CD4-positive, alpha-beta T cell treated with Interleukin-17A for 4 hours (primary cell): ENCODE measurements around the gene CEP164.
"Not testable (repeated sequence)": the region's sequence is repeated elsewhere in the genome, so short reads cannot be mapped to it uniquely, and the experiment has no call there.

Experiments
- DNase-seq: peaks from one replicate; pipeline ENCODE4 v3.0.0-alpha.2; 2020; ENCODE audit warnings: mixed read lengths

Gene CEP164

DNA sequence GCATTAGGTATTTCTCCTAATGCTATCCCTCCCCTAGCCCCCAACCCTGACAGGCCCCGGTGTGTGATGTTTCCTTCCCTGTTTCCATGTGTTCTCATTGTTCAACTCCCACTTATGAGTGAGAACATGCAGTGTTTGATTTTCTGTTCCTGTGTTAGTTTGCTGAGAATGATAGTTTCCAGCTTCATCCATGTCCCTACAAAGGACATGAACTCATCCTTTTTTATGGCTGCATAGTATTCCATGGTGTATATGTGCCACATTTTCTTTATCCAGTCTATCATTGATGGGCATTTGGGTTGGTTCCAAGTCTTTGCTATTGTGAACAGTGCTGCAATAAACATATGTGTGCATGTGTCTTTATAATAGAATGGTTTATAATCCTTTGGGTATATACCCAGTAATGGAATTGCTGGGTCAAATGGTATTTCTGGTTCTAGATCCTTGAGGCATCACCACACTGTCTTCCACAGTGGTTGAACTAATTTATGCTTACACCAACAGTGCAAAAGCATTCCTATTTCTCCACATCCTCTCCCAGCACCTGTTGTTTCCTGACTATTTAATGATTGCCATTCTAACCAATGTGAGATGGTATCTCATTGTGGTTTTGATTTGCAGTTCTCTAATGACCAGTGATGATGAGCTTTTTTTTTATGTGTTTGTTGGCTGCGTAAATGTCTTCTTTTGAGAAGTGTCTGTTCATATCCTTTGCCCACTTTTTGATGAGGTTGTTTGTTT, 71.6 kb downstream of the CEP164 start:
- DNase-seq: not testable (repeated sequence)

GRCh38 chr11:117405898-117406297, 78.2 kb downstream of the CEP164 start:
- not testable (repeated sequence) for DNase-seq

DNA sequence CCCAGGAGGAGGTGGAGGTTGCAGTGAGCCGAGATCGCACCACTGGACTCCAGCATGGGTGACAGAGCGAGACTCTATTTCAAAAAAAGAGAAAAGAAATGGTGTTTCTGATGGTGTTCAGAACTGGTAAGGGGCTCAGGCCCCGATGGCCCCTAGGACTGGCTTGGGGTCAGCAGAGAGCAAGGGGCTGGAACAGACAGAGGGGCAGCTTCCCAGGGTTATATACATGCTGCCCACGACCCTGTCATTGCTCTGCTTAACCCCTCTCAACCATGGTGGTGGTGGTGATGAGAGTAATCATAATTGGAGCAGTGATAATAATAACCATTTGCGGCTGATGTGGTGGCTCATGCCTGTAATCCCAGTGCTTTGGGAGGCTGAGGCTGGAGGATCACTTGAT, 79.4 kb downstream of the CEP164 start:
- no peak for DNase-seq

- no peak for DNase-seq
Observed at GRCh38 chr11:117408356-117408755, 80.7 kb downstream of the CEP164 start.

DNA sequence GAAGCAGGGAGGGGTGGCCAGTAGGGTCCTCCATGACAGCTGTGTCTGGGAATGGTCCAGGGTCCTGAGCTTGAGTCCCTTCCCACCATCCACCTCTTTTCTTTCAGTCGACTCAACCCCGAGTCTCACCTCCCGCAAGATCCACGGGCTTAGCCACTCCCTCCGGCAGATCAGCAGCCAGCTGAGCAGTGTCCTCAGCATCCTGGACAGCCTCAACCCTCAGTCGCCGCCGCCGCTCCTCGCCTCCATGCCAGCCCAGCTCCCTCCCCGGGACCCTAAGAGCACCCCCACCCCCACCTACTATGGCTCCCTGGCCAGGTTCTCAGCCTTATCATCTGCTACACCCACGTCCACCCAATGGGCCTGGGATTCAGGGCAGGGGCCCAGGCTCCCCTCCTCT, 81.9 kb downstream of the CEP164 start:
- DNase-seq: no peak

DNA sequence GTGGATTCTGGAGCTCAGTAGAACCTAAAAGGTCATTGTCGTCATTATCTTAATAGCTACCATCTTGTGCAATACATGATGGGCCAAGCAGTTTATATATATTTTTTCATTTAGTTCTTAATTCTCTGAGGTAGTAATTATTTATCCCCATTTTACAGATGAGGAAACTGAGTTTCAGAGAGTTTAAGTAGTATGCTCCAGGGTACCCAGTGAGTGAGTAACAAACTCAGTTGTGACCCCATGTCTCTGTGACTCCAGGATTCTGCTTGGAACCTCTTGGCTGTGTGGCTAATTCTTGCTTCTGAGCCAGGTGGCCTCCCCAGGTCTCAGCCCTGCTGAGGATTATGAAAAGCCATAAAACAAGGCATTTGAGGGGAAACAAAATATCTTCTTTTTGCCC, 82.6 kb downstream of the CEP164 start:
- DNase-seq: no peak

DNA sequence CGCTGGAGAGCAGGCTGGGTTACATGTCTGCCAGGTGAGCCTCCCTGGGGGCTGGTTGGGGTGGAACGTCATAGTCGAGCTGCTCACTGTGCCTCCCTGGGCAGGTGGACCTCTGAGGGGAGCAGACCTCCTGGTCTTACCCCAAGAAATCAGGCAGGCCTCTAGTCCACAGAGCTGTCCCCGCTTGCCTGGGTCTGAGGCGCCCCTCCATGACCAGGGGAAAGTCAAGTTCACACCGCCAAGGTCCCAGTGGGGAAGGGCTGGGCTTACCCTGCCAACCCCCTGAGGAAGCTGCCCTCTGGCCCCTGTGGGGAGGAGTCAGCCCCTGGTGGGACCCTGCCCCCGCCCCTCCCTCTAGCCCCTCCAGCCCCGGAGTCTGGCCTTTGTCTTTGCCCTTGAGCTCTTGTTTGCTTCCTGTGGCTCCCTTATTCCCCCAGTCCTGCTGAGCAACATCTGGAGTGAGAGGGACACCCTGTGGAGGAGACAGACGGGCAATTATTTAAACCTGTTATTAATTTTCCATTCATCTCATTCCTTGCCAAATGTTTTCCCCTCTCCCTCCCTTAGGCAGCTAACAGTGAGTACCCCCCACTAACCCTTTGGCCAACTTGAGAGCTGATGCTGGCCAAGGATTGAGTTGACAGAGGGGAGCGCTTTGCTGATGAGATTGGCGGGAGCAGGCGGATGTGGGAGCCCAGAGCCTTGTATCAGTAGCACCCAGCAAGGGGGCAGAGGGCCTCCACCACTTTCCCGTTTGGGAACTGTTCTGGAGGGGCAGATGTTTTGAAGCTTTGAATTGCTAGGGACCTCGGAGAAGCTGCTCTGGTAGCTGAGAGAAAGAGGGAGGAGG, 83.4 kb downstream of the CEP164 start:
- DNase-seq: no peak

DNA sequence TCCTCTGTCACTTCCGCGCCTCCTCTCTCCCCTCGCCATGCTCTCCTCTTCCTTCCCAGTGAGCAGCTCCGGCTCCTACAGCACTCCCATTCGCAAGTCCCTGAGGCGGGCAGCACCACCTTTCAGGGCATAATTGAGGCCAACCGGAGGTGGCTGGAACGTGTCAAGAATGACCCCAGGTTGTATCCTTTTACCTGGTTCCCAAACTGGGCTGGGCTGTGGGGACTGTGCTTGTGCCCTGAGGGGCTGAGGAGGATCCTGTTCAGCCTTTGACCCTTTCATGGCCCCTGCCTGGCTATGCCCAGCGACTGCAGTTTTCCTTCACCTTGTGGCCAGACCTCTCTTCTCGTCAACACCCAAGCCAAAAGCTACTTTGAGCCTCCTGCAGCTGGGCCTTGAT, 84.1 kb downstream of the CEP164 start:
- no peak for DNase-seq

DNA sequence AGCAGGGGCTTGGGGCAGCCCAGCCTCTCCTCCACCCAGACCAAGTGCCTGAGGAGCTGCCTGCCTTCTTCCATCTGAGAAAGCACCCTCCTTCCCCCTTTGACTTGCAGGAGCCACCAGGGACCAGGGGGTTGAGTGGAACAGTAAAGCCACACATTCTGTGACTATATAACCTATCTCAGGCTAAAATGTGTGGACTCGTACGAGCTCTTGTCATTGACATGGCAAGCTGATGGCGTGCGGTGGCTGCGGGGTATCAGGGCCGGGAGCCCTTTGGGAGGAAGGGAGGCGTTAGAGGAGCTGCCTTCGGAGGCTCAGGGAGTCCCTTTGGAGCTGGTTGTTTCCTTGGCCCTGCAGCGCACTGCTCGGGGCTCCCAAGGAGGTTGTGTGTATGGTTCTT, 84.5 kb downstream of the CEP164 start:
- no peak for DNase-seq

DNA sequence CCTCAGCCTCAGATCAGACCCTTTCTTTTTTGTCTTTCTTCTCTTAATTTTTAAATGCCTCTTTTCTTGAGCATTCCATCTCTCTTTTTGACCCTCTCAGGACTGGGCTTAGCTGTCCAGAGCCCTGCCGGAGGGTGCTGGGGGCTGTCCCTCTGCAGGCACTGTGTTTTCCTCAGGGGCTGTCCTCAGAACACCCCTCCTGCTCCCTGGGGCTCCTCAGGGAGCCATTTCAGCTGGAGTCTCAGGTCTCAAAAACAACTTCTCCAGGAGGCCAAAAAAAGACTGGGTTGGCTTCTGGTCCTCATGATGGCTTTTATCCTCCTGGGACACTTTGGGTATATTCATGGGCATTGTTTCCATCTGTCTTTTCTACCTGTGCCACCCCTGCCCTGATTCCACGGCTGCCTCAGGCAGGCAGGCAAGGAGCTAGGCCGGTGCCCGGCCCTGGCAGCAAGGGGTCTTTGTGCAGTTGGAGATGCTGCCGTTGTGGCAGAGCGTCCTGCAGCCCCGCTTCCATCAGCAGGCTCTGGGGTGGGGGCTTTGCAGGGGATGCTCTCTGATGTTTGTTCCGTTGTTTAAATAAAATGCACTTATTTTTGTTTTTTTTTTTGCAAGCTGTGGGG, 85.1 kb downstream of the CEP164 start:
- no peak for DNase-seq

DNA sequence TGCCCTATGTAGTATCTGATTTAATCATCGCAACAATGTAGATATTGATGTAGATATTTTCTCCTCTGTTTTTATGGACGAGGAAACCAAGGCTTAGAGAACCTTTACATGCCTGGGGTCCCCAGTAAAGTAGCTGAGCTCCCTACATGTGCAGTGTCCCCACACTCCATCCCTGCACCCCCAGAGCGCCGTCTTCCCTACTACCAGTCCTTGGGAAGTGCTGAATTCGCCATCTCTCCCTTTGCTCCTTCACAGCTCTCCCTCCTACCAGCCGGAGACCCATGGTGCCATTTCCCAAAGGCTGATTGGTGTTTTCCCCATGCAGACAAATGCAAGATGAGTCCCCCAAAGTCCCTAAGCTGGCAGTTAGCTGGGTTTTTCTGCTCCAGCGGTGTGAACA, 86.0 kb downstream of the CEP164 start:
- no peak for DNase-seq

- DNase-seq: no peak
Observed at GRCh38 chr11:117414724-117415123, 87.1 kb downstream of the CEP164 start.

DNA sequence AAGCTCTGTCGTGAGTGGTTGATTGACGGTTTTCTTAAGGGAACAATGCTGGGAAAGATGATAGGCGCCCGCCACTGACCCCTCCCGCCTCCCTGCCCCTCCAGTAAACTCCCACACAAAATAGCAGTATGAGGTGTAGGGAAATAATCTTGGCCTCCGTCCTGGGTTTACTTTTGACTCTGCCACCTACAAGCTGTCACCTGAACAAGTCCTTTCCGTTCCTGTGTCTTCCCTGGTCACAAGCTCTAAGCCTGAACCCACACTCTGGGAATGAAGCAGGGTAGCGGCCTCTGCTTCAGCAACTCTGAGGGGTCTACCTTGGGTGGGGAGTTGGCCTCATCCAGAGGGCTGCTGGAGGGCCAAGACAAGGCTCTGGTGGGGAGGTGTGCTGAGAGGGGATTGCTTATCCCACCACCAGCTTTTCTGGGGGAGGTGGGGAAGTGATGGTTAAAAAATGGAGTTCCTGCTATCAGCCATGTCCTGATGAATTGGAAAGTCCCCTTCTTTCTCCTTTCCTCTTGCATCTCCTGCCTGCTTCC, 87.8 kb downstream of the CEP164 start:
- DNase-seq: no peak

GRCh38 chr11:117417342-117417741, 89.7 kb downstream of the CEP164 start:
- DNase-seq: no peak

- no peak for DNase-seq
Observed at GRCh38 chr11:117417856-117418255, 90.2 kb downstream of the CEP164 start.

DNA sequence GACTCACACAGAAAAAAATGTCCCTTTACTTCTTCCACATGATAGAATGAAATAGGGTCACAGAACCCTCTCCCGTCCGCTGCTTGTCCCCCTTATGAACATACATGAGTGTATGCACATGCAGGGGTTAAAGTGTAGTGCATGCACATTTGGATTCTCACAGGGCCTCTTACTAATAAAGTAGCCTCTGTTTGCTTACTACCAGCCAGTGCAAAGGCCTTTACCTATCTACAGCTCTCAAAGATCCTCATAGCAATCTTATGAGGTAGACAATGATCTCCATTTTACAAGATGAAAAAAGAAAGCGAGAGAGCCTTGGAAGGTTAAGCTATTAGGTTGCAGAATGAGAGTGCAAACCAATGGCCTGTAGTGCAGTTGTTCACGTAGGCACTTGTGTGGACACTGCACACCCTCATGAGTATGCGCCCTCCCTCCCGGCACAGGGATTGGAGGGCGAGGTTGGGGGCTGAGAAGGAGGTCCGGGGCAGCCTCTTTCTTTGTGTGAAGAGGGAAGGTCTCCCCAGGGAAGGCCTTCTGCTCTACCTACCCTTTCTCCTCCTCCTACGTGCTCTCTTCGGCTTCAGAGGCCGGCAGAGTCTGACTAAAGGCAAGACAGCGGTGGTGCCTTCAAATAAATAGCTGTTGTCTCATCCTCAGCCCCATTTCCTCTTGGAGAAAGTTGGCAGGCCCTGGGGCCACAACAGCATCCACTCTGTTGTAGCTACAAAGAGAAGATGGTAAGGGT, 91.3 kb downstream of the CEP164 start:
- DNase-seq: no peak

- no peak for DNase-seq
Observed at GRCh38 chr11:117419482-117420142, 92.0 kb downstream of the CEP164 start.

GRCh38 chr11:117420143-117420485, 92.5 kb downstream of the CEP164 start:
- no peak for DNase-seq

- DNase-seq: no peak
Observed at GRCh38 chr11:117420598-117420997, 92.9 kb downstream of the CEP164 start.

GRCh38 chr11:117421041-117421440, 93.4 kb downstream of the CEP164 start:
- no peak for DNase-seq

- no peak for DNase-seq
Observed at GRCh38 chr11:117421476-117421875, 93.8 kb downstream of the CEP164 start.

- no peak for DNase-seq
Observed at GRCh38 chr11:117423046-117423575, 95.5 kb downstream of the CEP164 start.
